ENCODE results near the gene CASP7.

CASP7 gene

DNA sequence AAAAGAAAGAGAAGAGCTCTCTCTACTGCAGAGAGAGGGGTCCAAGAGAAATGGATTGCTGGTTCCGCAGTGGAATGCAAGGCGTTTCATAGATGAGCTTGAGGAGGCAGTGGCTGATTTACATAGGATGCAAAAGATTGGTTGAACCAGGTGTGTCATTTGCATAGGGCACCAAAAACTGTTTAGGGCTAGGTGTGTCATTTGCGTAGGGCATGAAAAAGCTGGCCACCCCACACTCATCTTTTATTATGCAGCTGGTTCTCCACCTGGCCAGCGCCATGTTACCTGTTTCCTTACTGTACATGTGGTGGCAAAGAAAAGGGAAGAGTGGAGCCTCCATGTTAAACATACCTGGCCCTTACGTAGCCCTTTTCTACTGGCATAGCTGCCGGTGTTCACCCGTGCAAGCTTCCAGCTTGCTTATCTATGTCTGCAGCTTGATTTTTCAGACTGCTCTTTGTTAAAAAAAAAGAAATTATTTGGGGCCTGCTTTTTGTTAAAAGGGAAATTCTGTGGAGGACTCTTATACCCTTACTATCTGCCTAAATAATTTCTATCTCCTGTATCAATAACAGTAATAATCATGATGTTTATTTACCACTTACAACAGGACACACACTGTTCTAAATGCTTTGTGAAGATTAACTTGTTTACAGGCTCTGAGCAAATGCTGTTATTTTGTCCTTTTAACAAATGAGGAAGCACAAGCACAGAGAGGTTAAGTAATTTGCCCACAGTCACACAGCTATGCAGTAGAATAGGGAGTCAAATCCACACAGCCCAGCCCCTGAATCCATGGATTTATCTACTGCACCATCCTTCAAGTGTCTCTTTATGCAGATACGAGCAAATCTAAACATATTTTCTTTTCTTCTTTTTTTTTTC lies 33.3 kb downstream of the CASP7 start:
- no peak for DNase-seq (ENCODE audit: low read depth)

DNA sequence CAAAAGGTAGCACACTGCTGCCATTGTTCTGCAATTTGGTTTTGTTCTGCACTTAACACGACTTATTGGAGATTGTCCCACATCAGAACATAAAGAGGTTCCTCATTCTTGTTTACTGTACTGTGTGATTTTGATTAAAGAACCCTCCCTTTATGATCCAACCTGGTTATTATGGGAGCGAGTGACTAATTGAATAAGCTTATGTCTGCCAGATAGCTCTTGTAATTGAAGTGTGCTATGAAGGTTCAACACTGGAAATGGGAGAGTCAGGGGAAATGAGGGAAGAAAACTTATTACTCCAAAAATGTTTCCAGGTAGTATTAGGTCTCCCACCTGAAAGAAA lies 33.9 kb downstream of the CASP7 start:
- no peak for DNase-seq (ENCODE audit: low read depth)

- no peak for DNase-seq (ENCODE audit: low read depth)
Observed at GRCh38 chr10:113716109-113716910, 36.6 kb downstream of the CASP7 start.

DNA sequence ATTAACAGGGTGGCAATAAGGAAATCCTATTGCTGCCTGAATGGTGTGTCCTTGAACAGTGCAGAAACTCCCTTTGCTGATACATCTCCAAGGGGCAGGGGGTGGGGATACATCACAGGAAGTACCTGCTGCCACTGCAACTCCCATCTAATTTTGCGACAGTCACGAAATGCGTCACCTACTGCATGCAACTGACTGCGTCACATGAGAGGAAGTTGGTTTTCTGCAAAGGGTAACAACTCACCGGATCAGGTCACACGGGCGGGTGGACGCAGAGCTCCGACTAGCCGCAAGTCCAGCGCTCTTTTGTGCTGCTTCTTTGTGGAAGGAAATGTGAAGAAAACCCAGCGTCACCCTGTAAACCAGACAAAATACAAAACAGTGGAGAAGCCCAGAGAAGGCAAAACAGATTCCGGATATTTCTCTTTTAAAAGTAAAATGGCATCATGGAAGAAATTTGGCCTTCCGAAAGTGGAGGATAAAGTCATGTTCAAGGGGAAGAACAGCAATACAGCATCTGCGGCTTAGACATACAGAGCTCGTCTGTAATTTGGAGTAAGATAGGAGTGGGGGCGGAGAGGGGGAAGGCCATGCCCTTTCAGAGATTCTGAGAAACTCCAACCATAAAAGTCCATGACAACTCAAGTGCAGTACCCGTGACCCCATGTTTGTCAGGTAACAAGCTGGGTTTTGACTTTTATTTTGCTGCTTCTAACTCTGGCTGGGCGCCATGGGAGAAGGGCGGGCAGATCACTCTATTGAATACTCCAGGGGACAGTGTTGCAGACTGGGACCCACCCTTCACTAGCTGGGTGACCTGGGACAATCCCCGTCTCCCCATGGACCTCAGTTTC lies 39.5 kb downstream of the CASP7 start:
- DNase-seq (ENCODE audit: low read depth), result no peak

DNA sequence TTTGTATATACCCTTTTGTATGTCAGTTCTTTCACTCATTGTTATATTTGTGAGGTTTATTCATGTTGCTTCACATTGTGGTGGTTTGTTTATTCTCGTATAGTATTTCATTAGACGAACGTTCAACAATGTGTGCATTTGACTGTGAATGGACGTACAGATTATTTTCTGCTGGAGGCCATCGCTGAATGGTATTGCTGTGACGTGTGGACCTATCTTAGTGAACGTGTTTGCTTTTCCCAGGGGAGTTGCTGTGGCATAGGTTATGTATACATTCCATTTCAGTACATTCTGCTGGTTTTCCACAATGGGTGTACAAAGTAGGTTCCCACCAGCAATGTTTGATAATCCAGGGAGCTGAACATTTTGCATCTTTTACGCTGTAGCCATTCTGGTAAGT lies 40.7 kb downstream of the CASP7 start:
- no peak for DNase-seq (ENCODE audit: low read depth)

DNA sequence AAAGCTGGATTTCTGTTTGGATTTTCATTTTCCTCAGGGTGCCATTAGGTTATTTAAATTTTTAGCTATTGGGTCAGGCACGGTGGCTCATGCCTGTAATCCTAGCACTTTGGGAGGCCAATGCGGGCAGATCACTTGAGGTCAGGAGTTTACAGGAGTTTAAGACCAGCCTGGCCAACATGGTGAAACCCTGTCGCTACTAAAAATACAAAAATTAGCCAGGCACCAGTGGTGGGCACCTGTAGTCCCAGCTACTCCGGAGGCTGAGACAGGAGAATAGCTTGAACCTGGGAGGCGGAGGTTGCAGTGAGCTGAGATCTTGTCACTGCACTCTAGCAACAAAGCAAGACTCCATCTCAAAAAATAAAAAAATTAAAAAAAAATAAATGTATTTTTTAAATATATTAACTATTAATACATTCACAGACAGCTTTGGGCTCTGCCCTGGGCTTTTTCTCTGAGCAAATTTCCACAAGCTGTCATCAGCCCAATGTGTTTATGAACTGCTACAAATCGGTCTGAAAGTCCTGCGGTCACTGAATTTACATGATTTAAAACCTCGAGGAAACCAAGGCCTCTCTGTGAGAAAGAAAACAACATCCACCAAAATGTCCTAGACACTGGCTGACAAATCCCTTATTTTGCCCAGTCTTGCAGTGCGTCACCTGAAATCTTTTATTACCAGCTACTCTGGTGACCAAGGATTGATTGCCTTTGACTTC lies 52.6 kb downstream of the CASP7 start:
- DNase-seq (ENCODE audit: low read depth), result no peak

- no peak for DNase-seq (ENCODE audit: low read depth)
Observed at GRCh38 chr10:113732966-113733365, 53.3 kb downstream of the CASP7 start.

DNA sequence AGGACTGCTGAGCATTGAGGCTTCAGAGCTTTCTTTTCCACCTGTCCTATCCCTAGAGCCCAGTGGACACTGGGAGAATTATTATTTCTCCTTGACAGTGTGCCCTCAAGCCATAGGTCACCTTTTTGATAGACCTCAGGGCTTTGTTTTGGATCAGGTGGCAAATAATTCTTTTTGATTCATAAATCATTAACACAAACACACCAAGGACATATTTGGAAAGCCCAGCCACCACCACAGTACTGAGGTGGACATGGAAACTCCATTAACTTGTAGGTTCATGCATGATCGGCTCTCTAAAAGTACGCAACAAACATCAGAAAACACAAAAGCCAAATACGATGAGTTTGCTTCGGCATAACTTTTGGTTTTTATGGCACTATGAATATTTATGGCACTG lies 53.9 kb downstream of the CASP7 start:
- no peak for DNase-seq (ENCODE audit: low read depth)

DNA sequence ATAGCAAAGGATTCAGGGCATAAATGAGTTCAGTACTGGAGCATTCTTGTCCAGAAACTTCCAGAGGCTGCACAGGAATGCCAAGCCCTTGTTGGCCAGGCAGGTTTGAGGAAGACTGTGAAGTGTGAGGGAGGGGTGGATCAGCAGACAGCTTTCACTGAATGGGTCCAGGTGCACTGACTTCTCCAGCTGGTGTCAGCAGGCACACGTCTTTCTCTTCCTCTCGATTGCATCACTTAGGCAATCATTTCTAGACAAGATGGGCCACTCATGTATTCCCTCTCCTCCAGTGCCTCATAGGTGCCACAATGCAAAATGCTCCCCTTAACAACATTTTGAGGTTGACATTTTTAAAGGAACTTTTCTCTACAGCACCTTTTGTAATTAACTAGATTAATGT lies 56.2 kb downstream of the CASP7 start:
- no peak for DNase-seq (ENCODE audit: low read depth)

GRCh38 chr10:113736576-113736975 lies 56.9 kb downstream of the CASP7 start:
- DNase-seq (ENCODE audit: low read depth), result no peak

- no peak for DNase-seq (ENCODE audit: low read depth)
Observed at GRCh38 chr10:113739031-113739430, 59.3 kb downstream of the CASP7 start.

GRCh38 chr10:113739577-113739976 lies 59.9 kb downstream of the CASP7 start:
- DNase-seq (ENCODE audit: low read depth), result no peak

GRCh38 chr10:113740850-113741249 lies 61.1 kb downstream of the CASP7 start:
- no peak for DNase-seq (ENCODE audit: low read depth)

DNA sequence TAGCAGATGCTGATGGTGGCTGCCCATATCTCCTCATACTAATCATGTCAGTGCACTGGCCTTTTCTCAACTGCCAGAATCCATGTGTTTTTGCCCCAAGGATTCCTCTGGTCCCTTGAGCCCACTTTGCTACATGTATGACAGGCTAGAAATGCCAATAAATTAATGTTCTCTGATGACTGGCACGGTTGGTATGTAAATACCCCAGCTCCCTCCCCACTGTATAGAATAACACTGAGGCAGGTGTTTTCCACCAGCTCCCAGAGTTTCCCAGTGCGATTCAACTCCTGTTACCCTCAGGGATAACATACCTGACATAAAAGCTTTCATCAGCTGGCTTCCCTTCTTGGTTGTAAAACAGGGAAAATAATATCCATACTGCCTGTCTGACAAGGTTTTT lies 62.8 kb downstream of the CASP7 start:
- no peak for DNase-seq (ENCODE audit: low read depth)

GRCh38 chr10:113743594-113743993 lies 63.9 kb downstream of the CASP7 start:
- no peak for DNase-seq (ENCODE audit: low read depth)

GRCh38 chr10:113745374-113745773 lies 65.7 kb downstream of the CASP7 start:
- DNase-seq (ENCODE audit: low read depth), result no peak

GRCh38 chr10:113746217-113746957 lies 66.7 kb downstream of the CASP7 start:
- no peak for DNase-seq (ENCODE audit: low read depth)

- no peak for DNase-seq (ENCODE audit: low read depth)
Observed at GRCh38 chr10:113751181-113751732, 71.5 kb downstream of the CASP7 start, which contains the start of gene PLEKHS1. Gene PLEKHS1 (plus strand): TSS chr10:113751682. CDS start chr10:113755278, 3,596 bp downstream.

DNA sequence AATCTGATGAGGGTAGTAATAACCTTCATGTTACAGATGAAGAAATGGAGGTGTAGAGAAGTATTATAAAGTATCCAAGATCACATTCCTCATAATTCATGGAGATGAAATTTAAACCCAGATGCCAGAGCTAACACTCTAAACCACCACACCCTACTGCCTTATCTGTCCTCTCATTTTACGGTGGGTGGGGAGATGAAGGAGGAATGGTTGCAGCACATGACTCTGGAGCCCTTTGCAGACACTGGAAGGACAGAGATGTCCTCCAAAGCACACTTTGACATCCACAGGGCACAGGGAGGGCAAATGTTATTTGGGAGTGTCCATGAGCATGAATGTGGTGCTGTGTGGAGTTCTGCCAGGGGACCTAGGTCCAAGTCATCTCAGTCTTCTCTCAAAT lies 72.8 kb downstream of the CASP7 start:
- DNase-seq (ENCODE audit: low read depth), result no peak

GRCh38 chr10:113753020-113753692 lies 73.4 kb downstream of the CASP7 start:
- no peak for DNase-seq (ENCODE audit: low read depth)
